Thyroid gland (tissue), 4 donors: ENCODE measurements around the gene ENPP4. TPM values are rescaled to one million over a fixed set of nuclear protein-coding genes. Genes with fewer than 3 reads are reported as not detected.
A peak's percentile ranks its signal among the peaks of the same experiment; 100 is the strongest.
"Not testable (repeated sequence)": the region's sequence is repeated elsewhere in the genome, so short reads cannot be mapped to it uniquely, and the experiment has no call there.

Experiments used
- DNase-seq, 2 donors: peaks; one replicate each; pipeline ENCODE4 v3.0.0-alpha.2; 2019
- H3K27ac ChIP-seq, 3 donors: fragments of 200-600 bp; sonication (generic); 1 replicate in 2 of 3; 2 replicates in 1 of 3; pipeline ENCODE4 v1.5.1; 2016 to 2019; ENCODE audit warnings: mild to moderate bottlenecking in 1 of 3, moderate library complexity in 1 of 3
- H3K27me3 ChIP-seq: fragments of 200-600 bp; sonication (generic); one replicate; pipeline ENCODE4 v1.5.1; 2019
- H3K36me3 ChIP-seq, 2 donors: fragments of 200-600 bp; sonication (generic); one replicate each; pipeline ENCODE4 v1.5.1; 2016 to 2019
- H3K4me1 ChIP-seq, 2 donors: fragments of 200-600 bp; sonication (generic); one replicate each; pipeline ENCODE4 v1.5.1; 2017 to 2019
- H3K4me3 ChIP-seq, 3 donors: fragments of 200-600 bp; sonication (generic); replicated peaks in 1 of 3; 1 replicate in 2 of 3; 2 replicates in 1 of 3; pipeline ENCODE4 v1.5.1; 2016; ENCODE audit warnings: mild to moderate bottlenecking in 1 of 3
- H3K9me3 ChIP-seq: fragments of 200-600 bp; sonication (generic); one replicate; pipeline ENCODE4 v1.5.1; 2017
- CTCF ChIP-seq, 6 experiments: fragments of 200-600 bp in 3 of 6; fragments of 450-650 bp in 3 of 6; sonication (generic) in 3 of 6; IDR thresholded peaks; one replicate each; pipeline ENCODE4 v1.5.1; 2016 to 2019; ENCODE audit warnings: antibody characterized with exemption in 6 of 6, mild to moderate bottlenecking in 2 of 6, inconsistent platforms in 1 of 6, moderate library complexity in 1 of 6
- POLR2A ChIP-seq, 2 donors: fragments of 450-650 bp; IDR thresholded peaks; one replicate each; pipeline ENCODE4 v1.6.1; 2017; ENCODE audit warnings: antibody characterized with exemption in 2 of 2, mild to moderate bottlenecking in 2 of 2, moderate library complexity in 1 of 2
- WGBS, 2 donors: methylation state at CpG; one replicate each; pipeline ENCODE4 v1.1.5; 2017; 5-methylcytosine and 5-hydroxymethylcytosine counted together
- intact Hi-C: fragments of 100-400 bp; cut with DNase I; formaldehyde crosslinking; loops from one replicate; pipeline ENCODE4 v1.15.1; 2023
- total RNA-seq, 4 donors: library from RNA; depleted of rRNA; stranded (reverse); fragments of >200 nt; gene quantifications; one replicate each; pipeline ENCODE4 v1.2.3, GENCODE V29; 2016

The ENPP4 gene
- total RNA-seq, 4 donors from 2014 or later = 16.2 to 26.3 (median 20.5) TPM

DNA sequence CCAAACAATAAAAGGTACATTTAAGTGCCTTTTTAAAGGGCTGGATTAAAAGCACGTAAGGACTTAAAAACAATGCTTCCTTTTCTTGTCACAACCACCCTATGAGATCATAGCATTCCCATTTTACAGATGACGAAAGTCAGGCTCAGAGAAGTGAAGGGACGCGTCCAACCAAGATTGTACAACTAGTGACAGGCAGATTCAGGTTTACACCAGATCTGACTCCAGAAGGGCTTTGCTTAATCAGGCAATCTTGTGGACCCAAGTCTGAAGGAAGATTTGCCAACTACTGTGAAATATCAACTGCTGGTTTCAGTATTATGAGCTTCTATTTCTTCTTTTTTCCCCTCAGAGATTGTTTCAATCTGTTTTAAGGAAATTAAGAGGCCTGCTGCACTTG is 877 bp downstream of the ENPP4 start:
- intact Hi-C loops = no loop called here
- peak overlapping the region in 2 of 3 donors; percentile 64 to 100 for H3K4me3 ChIP-seq
- no peak for TF ChIP-seq CTCF (IDR thresholded peaks at IDR 0.05)
- TF ChIP-seq POLR2A (IDR thresholded peaks at IDR 0.05) = no peak
- DNase-seq = peak in 1 of 2 donors; percentile 3
- no peaks in the 10 kb centered on the region for H3K27me3 ChIP-seq
- no peaks in the 10 kb centered on the region for H3K36me3 ChIP-seq
- H3K4me1 ChIP-seq = peaks cover 0 to 9% of the 10 kb centered on the region in 2 donors
- 64 to 73% methylated on average over 4 of the region's 4 CpGs for WGBS, 2 donors
- H3K9me3 ChIP-seq = no peaks in the 10 kb centered on the region
- peak overlapping the region in 2 of 3 donors; percentile 62 to 79 for H3K27ac ChIP-seq

DNA sequence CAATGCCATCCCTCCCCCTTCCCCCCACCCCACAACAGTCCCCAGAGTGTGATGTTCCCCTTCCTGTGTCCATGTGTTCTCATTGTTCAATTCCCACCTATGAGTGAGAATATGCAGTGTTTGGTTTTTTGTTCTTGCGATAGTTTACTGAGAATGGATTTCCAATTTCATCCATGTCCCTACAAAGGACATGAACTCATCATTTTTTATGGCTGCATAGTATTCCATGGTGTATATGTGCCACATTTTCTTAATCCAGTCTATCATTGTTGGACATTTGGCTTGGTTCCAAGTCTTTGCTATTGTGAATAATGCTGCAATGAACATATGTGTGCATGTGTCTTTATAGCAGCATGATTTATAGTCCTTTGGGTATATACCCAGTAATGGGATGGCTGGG is 1.5 kb downstream of the ENPP4 start:
- H3K9me3 ChIP-seq, H3K27me3 ChIP-seq, DNase-seq, intact Hi-C loops, H3K27ac ChIP-seq, H3K36me3 ChIP-seq, H3K4me1 ChIP-seq, H3K4me3 ChIP-seq: not testable (repeated sequence)
- WGBS, 2 donors = 100% methylated on average over 1 of the region's 1 CpG

GRCh38 chr6:46134216-46134615 is 4.4 kb downstream of the ENPP4 start:
- no peak overlapping the region for H3K27ac ChIP-seq
- intact Hi-C loops = no loop called here
- WGBS, 2 donors = 85 to 87% methylated on average over 2 of the region's 2 CpGs
- TF ChIP-seq CTCF (IDR thresholded peaks at IDR 0.05) (no peak), POLR2A (IDR thresholded peaks at IDR 0.05) (no peak)
- no peaks in the 10 kb centered on the region for H3K36me3 ChIP-seq
- H3K9me3 ChIP-seq = no peaks in the 10 kb centered on the region
- peaks cover 3 to 4% of the 10 kb centered on the region in 2 donors for H3K4me1 ChIP-seq
- H3K27me3 ChIP-seq = no peaks in the 10 kb centered on the region
- H3K4me3 ChIP-seq = no peak overlapping the region
- DNase-seq = no peak

GRCh38 chr6:46135176-46135575 is 5.4 kb downstream of the ENPP4 start:
- no peak for TF ChIP-seq CTCF (IDR thresholded peaks at IDR 0.05)
- no peak for TF ChIP-seq POLR2A (IDR thresholded peaks at IDR 0.05)
- Histone ChIP-seq H3K9me3 (no peaks in the 10 kb centered on the region), H3K4me3 (no peak overlapping the region), H3K27me3 (no peaks in the 10 kb centered on the region), H3K4me1 (peaks cover 3 to 4% of the 10 kb centered on the region in 2 donors), H3K27ac (no peak overlapping the region), H3K36me3 (no peaks in the 10 kb centered on the region)
- 88 to 96% methylated on average over 1 of the region's 1 CpG for WGBS, 2 donors
- intact Hi-C loops = no loop called here
- DNase-seq = no peak

GRCh38 chr6:46136831-46137230 is 7.0 kb downstream of the ENPP4 start:
- 90% methylated on average over 2 of the region's 2 CpGs for WGBS, 2 donors
- Histone ChIP-seq H3K36me3 (peaks cover 0 to 3% of the 10 kb centered on the region in 2 donors), H3K4me3 (no peak overlapping the region), H3K27ac (no peak overlapping the region), H3K27me3 (no peaks in the 10 kb centered on the region), H3K4me1 (peaks cover 0 to 3% of the 10 kb centered on the region in 2 donors), H3K9me3 (no peaks in the 10 kb centered on the region)
- DNase-seq = no peak
- no peak for TF ChIP-seq CTCF (IDR thresholded peaks at IDR 0.05)
- intact Hi-C loops = no loop called here

GRCh38 chr6:46137387-46137786 is 7.6 kb downstream of the ENPP4 start:
- DNase-seq = no peak
- no peaks in the 10 kb centered on the region for H3K9me3 ChIP-seq
- intact Hi-C loops = no loop called here
- WGBS, 2 donors = 86 to 93% methylated on average over 2 of the region's 2 CpGs
- peaks cover 0 to 3% of the 10 kb centered on the region in 2 donors for H3K4me1 ChIP-seq
- no peaks in the 10 kb centered on the region for H3K27me3 ChIP-seq
- peaks cover 0 to 3% of the 10 kb centered on the region in 2 donors for H3K36me3 ChIP-seq
- H3K4me3 ChIP-seq = no peak overlapping the region
- TF ChIP-seq POLR2A (IDR thresholded peaks at IDR 0.05) (no peak), CTCF (IDR thresholded peaks at IDR 0.05) (no peak)
- H3K27ac ChIP-seq = no peak overlapping the region
